LNCAP (cell line): ENCODE data around the gene OLFM2.

ENCODE experiments used
- TF ChIP-seq, protein P1 (sequence below): fragments of 450-650 bp; IDR thresholded peaks from 2 replicates; pipeline ENCODE4 v1.5.1; 2017; ENCODE audit warnings: mild to moderate bottlenecking

OLFM2 gene

DNA sequence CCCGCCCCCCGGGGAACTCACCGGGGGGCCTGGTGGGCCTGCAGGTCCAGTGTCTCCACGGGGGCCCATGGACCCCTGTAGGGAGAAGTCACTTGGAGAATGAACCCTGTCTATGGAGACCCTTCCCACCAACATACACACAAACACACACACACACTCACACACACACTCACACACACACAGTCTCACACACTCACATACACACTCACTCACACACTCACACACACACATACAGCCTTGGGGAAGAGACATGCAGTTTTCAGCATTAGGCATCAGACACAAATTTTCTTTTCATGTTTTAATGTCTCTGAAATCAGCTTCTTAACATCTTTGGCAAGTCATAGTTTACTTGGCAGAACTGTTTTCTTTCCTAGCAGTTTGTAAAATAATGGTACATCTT is 31.0 kb upstream of the OLFM2 start:
- TF ChIP-seq, protein P1, sequence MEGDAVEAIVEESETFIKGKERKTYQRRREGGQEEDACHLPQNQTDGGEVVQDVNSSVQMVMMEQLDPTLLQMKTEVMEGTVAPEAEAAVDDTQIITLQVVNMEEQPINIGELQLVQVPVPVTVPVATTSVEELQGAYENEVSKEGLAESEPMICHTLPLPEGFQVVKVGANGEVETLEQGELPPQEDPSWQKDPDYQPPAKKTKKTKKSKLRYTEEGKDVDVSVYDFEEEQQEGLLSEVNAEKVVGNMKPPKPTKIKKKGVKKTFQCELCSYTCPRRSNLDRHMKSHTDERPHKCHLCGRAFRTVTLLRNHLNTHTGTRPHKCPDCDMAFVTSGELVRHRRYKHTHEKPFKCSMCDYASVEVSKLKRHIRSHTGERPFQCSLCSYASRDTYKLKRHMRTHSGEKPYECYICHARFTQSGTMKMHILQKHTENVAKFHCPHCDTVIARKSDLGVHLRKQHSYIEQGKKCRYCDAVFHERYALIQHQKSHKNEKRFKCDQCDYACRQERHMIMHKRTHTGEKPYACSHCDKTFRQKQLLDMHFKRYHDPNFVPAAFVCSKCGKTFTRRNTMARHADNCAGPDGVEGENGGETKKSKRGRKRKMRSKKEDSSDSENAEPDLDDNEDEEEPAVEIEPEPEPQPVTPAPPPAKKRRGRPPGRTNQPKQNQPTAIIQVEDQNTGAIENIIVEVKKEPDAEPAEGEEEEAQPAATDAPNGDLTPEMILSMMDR = no peak

DNA sequence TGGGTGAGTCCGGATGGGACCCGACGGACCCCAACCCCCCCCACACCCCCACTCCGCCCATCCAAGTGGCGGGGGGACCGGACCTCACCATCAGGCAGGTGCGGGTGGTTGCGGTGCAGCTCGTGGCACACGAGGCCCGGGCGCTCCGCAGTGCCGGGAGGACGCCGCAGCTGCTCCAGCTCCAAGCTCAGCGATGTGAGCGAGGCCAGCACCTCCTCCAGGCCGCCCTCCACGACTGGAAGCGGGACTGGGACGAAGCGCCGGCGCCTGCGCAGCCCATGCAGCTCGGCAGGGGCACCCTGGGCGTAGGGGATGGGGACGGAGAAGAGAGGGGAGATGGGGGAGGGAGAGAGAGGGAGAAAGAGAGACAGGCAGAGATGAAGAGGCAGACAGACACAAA is 30.1 kb upstream of the OLFM2 start:
- TF ChIP-seq, protein P1 = no peak

GRCh38 chr19:9966024-9966423 is 29.7 kb upstream of the OLFM2 start:
- TF ChIP-seq, protein P1 = no peak

DNA sequence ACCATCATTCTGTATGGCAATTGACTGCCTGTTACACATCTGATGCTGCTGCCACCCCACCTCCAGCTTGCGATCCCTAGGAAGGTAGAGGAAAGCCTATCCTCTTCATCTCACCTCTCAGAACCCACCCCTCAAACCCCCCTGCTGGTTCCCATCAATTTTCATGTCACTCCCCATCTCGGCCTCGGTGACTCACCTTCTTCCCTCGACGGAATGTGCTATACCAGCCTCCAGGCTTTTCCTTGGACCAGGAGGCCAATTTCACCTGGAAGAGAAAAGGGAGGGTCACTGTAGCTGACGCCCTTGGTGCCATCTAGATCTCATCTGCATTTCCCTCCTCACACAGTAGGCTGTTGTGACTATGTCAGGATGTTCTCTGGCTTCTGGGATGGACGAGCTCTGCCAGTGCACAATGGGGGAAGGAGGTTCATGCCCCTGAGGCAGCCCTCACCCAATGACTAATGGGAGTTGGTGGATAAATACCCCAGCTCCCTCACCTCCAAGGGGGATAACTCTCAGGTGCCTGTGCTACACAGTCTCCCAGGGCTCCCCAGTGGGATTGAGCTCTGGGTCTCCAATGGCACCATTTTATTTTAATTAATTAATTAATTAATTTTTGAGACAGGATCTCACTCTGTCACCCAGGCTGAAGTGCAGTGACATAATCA is 26.4 kb upstream of the OLFM2 start:
- TF ChIP-seq, protein P1 = no peak

GRCh38 chr19:9961103-9961502 is 24.8 kb upstream of the OLFM2 start:
- TF ChIP-seq, protein P1 = no peak

DNA sequence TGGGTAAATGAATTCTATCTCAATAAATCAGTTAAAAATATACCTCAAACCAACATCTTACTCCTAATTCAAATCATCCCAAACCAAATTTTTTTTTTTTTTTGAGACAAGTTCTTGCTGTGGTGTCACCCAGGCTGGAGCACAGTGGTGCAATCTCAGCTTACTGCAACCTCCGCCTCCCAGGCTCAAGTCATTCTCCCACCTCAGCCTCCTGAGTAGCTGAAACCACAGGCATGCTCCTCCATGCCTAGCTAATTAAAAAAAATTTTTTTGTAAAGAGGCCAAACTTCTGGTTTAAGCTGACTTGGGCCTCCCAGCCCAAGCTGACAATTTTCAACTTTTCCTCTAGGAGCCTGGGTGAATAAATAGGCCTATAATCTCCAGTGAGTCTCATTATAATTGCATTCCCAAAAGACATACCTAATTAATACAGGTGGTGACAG is 22.1 kb upstream of the OLFM2 start:
- TF ChIP-seq, protein P1 = no peak

DNA sequence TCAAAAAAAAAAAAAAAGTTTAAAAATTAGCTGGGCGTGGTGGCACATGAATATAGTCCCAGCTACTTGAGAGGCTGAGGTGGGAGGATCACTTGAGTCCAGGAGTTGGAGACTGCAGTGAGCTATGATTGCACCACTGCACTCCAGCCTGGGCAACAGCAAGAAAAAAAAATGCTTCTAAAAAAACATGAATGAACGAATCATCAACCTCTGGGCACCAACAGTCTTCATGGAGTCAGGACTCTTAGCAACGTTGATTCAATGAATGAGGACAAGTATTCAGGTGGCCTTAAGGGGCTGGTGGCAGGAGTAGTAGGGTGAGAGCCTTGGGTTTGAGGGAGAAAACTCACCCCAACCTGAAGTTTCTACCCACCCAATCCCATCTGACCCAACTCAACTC is 20.6 kb upstream of the OLFM2 start:
- TF ChIP-seq, protein P1 = no peak
